GM21529 (cell line): ENCODE measurements around the gene C2orf68.
"Not testable (repeated sequence)": the region's sequence is repeated elsewhere in the genome, so short reads cannot be mapped to it uniquely, and the experiment has no call there.

Experiments
- ATAC-seq: cut with Tn5 transposase; IDR thresholded peaks from one replicate; pipeline ENCODE4 v1.9.1; 2021; ENCODE audit not compliant: unreplicated experiment

Gene C2orf68

GRCh38 chr2:85583667-85584353 lies 28.1 kb downstream of the C2orf68 start:
- ATAC-seq: no peak

- ATAC-seq: no peak
Measured at GRCh38 chr2:85582492-85582891, 29.4 kb downstream of the C2orf68 start.

GRCh38 chr2:85580206-85580605 lies 31.7 kb downstream of the C2orf68 start:
- no peak for ATAC-seq

DNA sequence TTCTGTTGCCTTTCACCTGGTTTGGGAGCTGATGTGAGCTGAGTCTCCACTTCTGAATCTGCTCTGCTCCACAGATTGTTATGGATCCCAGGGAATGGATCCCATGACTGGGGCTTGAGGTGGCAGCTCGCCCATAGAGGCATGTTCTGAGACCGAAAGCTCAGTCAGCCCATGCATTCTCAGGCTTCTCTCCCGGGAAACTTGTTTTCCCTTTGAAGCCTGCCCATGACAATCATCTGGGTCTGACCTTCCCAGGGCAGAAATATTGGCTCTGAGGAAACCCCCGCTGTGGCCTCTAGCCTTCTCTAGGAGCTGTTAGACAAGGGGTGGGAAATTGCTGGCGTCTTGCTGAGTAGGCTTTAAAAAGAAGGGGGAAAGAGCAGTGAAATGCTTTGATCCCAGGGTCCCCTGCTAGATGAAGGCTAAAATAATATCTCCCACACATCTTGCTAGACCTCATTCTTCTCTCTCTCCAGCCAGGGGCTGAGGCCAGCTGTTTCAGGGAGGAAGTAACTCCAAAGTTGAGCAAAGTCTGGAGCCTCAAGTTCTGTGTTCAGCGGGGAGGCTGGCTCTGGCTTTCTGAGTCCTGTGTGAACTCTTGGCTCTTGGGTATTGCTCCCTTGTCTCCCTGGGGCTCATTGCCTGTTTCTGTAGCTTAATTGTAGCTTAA lies 32.5 kb downstream of the C2orf68 start:
- no peak for ATAC-seq

DNA sequence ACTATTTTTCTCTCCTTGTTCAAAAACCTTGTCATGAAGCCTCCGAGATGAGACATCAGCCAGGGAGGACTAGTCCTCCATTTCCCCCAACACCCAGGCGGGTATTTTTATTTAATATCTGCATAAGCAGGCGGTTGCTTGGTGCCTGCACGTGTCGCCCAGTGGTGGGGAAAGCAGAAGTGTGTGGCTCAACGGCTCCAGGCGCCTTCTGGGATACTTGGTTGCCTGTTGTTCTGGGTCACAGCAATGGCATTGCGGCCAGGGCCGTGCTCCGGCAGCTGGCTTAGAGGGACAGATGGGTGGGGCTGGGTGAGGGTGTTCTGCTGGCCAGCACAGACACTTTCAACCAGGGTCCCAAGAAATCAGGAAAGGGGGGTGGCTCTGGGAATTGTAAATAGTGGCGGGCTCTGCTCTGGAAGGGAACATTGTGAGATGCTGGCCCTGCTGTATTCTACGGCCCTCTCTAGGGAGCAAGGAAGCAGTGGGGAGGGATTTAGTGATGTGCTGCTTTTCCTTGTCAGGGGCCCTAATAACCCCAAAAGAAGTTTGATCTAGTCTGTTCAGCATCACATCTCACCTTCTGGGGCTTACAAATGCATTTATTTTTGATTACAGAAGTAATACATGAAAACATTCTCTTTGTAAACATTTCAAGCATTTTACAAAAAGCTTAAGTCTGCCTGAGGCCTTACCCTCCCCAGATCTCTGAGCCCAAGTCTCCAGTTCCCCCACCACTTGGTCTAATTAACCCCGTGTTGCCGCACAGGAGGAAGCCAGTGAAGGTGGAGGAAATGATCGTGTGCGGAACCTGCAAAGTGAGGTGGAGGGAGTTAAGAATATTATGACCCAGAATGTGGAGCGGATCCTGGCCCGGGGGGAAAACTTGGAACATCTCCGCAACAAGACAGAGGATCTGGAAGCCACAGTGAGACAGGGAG lies 33.4 kb downstream of the C2orf68 start:
- peak; percentile 53 for ATAC-seq

DNA sequence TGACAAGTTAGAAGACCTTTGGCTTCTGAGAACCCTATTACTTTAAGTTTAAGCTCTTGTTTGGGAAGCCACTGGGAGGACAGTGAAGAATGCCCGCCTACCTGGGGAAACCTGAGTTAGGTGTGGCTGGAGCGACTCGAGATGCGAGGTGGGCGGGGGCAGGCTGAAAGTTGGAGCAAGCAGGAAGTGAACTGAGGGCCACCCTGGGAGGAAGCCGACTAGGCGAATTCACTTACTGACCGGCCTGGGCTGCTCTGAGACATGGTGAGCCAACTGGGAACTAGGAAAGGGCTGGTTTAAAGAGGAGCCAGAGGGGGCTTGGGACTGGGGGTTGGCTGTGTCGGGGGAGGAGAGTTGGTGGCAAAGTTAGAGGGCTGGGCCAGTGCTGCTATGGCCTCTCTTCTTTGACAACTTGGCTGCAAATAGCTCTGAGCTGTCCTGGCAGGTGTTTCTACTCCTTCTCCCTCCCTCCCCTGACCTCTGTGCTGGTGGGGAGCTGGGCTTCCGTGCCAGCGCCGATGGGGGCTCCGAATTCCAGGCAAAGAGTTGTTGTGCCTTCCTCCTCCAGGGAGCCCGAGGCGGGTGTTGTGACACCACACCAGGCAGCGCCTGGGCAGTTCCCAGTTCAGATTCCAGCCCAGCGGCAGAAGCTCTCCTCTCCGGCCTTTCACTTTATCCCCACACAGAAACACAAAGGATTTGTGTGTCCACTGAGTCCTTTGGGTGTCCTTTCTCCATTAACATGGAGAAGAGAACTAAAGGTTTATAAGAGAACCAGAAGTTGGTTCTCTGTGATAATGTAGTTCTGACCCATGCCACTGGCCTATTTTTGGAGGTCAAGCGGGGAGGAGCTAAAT lies 34.3 kb downstream of the C2orf68 start, which contains the start of gene VAMP8:
Gene VAMP8 (plus strand): TSS at position 201 of the 857 bp plus-strand sequence. CDS start 61 bp downstream, at position 262.
- peak; percentile 77 for ATAC-seq

DNA sequence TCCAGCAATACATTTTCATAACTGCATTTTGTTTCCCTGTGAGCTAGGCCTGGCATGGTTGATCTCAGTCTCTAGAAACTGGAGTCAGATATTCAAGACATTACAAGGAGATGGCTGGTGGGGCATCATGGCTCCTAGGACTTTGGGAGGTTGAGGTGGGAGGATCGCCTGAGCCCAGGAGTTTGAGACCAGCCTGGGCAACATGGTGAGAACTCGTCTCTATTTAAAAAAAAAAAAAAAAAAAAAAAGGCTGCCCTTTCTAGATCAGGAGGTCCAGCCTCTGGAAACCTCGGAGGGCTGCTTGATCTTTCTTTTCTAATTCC lies 34.8 kb downstream of the C2orf68 start:
- ATAC-seq: no peak

DNA sequence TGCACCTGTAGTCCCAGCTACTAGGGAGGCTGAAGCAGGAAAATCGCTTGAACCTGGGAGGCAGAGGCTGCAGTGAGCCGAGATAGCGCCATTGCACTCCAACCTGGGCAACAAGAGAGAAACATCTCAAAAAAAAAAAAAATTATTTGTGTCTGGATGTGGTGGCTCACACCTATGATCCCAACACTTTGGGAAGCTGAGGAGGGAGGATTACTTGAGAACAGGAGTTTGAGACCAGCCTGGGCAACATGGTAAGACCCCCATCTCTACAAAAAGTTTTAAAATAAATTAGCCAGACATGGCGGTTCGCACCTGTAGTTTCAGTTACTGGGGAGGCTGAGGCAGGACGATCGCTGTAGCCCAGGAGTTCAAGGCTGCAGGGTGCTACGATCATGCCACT lies 36.1 kb downstream of the C2orf68 start:
- no peak for ATAC-seq

DNA sequence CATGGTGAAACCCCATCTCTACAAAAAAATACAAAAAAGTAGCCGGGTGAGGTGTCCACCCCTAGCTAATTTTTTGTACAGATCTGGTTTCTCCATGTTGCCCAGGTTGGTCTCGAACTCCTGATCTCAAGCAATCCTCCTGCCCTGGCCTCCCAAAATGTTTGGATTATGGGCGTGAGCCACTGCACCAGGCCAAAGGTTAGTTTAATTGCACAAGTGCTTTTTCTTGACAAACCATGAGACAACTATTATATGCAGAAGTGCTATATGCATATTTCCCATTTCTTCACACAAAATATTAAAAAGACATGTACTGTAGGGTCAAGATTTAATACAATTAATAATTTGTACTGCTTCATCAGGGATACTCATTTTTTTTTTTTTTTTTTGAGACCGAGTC lies 45.6 kb downstream of the C2orf68 start:
- ATAC-seq: no peak

- ATAC-seq: no peak
Measured at GRCh38 chr2:85564144-85564563, 47.7 kb downstream of the C2orf68 start.

DNA sequence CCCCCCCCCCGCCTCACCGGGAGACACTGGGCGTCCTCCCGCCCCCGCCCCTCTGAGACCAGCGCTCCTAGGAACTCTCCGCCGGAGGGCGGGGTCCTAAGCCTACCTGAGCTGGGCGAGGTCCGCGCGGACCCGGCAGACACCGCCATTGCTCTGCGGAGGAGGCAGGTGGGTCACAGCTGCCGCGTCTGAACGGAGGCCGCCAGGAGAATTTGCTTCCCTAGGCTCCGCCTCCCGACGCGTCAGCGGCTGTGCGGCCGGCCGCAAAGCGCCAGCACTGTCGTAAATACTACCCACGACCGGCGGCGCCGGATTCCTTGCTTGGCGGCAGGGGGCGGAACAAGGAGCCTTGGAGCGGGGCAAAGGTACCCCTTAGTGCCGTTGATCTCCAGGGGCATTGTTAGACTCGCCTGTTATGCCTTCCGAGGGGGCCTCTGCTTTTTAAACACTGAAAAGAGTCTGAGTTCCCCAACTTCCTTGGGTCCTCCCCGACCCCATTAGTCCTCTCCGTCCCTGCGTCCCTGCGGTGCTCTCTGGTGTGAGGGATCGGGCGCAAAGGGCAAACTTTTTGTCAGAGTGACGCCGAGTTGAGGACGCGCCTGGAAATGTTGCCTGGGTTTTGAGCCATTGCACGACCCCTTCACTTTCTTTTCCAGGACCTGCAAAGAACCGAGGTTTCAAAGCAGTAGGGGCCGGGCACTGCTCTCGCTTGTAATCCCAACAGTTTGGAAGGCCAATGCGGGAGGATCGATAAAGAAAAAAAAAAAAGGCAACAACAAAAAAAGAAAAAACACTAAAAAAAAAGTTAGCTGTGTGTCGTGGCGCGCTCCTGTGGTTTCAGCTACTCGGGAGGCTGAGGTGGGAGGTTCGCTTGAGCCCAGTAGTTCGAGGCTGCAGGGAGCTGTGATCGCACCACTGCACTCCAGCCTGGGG lies 50.3 kb downstream of the C2orf68 start, which contains the start of gene GGCX:
Gene GGCX (minus strand): TSS at position 214 of the 933 bp plus-strand sequence. CDS start 65 bp downstream, at position 149.
- ATAC-seq: peak; percentile 88

DNA sequence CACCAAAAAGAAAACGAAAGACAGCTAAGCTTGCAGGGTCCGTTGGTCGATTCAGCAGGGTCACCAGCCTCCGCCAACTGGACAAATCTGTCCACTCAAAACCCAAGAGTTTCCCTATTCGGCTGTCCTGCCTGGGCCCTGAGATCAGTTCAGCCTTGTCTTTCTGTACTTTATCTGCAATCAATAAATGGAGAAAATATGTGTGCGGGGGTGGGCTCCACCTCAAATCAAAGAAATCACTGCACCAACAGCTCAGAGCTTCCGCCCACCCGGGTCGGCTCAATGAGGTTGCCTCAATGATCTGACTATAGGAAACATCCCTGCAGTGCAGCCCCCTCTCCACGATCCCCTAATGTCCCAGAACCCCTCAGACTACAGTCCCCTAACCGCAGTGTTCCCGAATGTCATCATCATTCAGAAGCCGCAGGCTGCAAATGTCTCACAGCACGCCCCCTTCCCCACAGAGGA lies 51.0 kb downstream of the C2orf68 start:
- peak; percentile 5 for ATAC-seq

DNA sequence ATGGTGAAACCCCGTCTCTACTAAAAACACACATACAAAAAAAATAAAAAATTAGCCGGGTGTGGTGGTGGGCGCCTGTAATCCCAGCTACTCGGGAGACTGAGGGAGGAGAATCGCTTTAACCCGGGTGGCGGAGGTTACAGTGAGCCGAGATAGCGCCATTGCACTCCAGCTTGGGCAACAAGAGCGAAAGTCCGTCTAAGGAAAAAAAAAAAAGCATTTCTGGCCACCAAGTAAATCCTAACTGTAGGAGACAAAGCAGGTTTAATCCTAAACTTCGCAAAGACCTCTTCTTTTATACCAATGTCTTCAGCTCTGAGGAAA lies 51.5 kb downstream of the C2orf68 start:
- ATAC-seq: not testable (repeated sequence)

DNA sequence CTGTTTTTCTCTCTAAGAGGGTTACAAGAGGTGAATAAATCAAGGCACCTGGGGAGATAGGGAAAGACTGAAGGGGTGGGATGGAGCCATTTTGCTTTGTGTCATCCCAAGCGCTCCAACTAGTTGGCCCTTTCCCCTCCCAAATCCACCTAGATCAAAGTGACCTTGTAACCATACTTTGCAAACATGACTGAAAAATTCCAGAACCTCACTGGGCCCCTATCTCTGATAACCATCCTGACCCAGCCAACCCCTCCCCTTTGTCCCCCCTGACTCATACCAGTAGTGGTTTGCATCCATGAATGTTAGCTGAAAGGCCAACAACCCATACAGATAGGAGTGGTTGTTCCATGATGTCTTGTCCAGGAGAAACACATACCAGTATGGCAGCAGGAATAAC lies 53.7 kb downstream of the C2orf68 start:
- ATAC-seq: no peak

DNA sequence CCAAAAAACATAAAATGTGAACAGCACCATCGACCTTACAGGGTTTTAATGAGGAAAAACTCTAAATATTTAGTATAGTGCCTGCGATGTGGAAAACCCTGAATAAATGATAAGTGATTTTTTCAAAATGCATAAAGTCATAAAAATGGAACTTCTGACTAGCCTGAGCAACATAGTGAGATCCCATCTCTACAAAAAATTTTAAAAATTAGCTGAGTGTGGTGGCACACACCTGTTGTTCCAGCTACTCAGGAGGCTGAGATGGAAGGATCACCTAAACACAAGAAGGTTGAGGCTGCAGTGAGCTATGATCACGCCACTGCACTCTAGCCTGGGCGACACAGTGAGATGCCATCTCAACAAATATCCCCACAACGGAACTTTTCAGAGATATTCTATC lies 54.7 kb downstream of the C2orf68 start:
- no peak for ATAC-seq
